Stimulated activated CD4-positive, alpha-beta T cell treated with anti-CD3 and anti-CD28 coated beads, Interleukin-1b, Interleukin-23, amount 100 ng/mL, for 1 hour (primary cell): ENCODE results near the gene TRIM33.
"Not testable (repeated sequence)": the region's sequence is repeated elsewhere in the genome, so short reads cannot be mapped to it uniquely, and the experiment has no call there.

Experiments used
- DNase-seq, 2 donors: peaks; one replicate each; pipeline ENCODE4 v3.0.0-alpha.2; 2020; ENCODE audit warnings: low read depth in 2 of 2

Gene TRIM33

DNA sequence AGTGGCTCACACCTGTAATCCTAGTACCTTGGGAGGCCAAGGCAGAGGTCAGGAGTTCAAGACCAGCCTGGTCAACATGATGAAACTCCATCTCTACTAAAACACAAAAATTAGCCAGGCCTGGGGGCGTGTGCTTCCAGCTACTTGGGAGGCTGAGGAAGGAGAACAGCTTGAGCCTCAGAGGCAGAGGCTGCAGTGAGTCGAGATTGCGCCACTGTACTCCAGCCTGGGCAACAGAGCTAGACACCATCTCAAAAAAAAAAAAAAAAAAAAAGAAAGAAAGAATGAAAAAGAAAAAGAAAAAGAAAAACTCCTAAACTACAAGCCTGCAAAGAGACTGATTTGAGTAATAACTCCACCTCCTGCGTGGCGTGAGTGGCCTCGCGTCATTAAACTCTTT is 92.1 kb downstream of the TRIM33 start:
- not testable (repeated sequence) for DNase-seq

DNA sequence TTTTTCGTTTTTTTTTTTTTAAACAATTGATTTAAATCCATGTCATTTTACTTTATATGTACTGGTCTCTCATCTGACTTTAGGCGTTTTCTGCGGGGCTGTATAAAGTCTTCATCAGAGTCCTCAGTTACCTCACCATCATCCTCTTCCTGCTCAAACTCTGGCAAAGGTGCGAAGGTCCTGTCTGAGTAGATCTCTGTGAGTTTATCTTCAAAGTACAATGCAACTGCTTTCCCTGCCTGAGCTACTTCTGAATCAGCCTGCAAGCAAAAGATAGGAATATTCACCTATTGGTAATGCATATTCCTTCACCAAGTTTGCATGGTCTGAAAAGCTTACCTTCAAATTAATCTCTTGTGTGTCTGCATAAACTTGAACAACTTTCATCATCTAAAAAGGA is 113.4 kb downstream of the TRIM33 start:
- no peak for DNase-seq

DNA sequence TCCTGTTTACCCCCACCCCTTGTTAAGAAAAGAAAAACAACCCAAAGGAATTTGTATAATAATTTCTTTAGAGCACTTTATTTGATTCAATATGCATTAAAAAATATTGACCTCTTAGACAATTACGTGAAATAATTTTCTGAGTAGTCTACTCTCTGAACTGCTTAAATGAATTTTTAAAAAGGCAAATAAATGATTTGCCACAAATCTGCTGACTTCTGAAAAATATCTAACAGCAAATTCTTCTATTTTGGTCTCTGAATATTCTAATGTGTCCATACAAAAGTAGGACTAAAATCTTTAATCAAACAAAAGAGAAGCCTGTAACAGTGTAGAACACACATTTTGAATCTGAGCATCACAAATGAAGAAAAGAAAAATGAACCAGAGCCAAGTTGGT is 115.1 kb downstream of the TRIM33 start:
- no peak for DNase-seq

DNA sequence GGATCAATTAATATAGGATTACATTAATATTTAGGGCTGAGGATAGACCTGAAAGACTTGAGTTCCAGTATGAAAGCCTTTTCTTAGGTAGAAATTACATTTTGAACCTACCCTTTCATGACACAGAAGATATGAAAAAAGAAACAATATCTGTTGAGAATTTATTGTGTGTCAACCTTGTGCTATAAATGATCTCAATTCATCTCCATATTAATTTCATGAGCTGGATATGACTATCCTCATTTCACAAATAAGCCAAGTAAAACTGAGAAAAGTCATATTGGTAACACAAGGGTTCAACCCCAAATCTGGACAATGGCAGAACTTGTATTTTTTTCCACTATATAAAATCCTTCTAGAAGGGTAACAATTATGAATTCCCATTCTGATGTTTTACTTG is 120.0 kb downstream of the TRIM33 start:
- no peak for DNase-seq

DNA sequence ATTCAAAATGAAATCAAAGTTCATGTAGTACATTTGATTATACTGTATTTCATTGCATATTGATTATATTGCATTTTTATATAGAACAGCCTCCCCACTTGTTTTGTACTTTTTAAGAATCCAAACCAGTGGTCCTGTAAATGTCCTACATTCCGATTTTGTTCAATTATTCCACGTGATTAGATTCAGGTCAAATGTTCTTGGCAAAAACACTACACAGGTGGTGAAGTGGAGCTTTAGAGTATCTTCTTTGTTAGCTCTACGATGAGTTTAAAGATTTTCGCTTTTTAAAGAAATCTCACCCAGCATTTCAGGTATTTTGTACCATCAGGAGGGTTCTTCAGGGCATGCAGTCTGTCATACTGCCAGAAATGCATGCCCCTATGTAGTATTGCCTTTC is 120.6 kb downstream of the TRIM33 start:
- no peak for DNase-seq

DNA sequence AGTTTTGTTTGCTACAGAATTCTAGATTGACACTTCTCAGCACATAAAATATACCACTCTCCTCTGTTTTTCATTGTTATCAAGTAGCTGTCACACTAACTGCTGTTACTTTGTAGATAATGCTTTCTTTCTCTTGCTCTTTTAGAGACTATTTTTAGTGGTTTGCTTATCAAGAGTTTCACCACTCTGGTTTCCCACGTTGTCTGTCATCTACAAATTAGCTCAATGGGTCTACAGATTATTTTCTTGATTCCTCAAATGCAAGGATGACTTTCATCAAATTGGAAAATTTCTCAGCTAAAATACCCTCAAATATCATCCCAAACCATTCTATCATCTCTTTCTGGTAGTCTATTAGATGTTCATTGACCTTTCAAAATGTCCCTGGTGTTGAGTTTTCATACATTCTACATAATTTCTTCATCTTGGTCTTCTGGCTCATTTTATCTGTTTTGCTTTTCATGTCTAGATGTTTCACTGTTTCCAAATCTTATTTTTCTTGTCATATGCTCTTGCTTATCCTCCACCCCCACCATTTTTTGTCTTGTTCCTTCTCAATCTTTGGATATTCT is 122.5 kb downstream of the TRIM33 start:
- no peak for DNase-seq

DNA sequence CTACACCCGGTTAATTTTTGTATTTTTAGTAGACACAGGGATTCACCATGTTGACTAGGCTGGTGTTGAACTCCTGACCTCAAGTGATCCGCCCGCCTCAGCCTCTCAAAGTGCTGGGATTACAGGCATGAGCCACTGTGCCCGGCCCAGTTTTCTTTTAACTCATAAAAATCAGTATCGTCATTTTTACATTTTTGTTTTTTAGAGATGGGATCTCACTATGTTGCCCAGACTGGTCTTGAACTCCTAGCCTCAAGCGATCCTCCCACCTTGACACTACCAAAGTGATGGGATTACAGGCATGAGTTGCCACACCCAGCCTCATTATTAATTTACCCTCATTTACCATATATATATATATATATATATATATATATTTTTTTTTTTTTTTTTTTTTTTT is 123.4 kb downstream of the TRIM33 start:
- DNase-seq, result not testable (repeated sequence)

DNA sequence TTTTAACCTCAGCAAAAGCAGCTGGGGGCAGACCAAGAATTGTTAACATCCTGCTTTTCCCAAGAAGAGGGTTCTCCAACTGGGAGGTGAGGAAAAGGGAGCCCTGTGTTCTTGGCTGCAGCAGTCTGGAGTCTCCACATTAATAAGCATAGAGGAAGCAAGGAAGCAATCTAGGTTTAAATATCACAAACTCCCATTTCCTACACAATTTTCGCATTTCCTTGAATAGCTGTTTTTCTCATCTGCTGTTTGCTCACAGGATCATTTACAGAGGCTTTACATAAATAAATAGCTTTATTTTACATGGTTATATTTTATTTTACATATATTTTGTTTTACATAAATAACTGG is 124.0 kb downstream of the TRIM33 start:
- no peak for DNase-seq

DNA sequence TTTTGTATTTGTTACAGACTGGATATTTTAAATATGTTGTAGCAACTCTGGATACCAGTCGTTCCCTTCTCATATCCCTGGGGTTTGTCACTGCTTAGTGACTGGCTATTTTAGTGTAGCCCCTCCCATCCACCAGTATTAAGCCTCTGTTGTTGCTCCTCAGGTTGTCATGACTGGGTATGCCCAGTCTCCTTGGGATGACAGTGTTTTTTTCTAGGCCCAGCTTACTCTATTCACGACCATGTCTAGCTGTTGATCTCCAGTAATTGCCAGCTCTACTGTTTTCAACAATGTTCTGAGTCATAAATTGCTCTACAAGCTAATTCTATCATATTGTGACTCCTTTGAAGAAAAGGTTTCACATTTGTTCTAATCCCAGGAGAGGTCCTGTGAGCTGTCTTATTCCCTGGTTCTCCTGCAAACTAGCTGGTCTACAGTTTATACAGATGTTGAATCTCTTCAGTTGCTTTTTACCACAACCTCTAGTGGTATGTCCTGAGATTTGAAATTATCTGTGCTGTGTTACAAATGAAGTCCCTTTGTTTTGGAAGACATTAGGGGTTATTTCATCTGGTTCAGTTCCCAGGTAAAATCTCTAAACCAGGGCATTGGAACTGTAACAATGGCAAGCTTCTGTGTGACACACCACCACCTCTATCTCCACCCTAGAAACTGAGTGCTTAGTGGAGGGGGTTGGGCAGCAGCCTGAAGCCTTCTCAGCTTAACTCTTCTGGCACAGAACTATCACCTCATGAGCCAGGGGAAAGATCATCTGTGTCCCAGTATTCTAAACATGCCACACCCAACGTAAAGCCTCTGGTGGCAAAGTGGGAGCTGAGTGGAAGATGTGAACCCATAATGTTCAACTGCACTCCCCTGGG is 124.6 kb downstream of the TRIM33 start:
- no peak for DNase-seq

DNA sequence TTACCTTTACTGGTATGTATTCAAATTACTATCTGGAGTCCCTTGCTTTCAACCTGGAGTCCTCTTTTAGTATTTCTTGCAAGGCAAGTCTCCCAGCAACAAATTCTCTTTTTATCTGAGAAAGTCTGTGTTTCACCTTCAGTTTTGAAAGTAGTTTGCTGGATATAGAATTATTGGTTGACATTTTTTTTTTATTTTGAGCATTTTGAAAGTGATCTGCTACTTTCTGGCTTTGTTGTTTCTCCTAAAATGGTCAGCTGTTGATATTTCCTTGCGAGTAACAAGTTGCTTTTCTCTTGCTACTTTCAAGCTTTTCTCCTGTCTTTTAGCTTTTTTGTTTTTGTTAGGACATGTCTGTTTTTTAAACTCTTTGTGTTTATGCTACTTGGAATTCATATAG is 126.1 kb downstream of the TRIM33 start:
- no peak for DNase-seq

DNA sequence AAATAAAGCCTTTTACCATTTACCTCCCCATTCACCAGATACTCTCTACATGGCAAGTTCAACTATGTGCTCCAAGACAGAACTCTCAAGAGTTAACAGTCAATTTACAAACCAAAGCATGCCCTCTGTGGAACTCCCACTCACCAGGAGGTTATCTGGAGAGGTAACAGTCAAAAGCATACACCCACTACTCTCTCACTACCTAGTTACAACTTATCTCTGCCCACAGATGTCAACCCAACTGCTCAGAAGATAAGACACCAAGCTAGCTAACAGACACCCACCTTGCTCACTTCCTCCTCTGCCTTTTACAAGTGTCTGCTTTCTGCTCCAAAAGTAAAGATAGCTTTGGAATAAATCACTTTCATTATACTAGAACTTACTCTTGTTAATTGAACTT is 131.0 kb downstream of the TRIM33 start:
- no peak for DNase-seq

DNA sequence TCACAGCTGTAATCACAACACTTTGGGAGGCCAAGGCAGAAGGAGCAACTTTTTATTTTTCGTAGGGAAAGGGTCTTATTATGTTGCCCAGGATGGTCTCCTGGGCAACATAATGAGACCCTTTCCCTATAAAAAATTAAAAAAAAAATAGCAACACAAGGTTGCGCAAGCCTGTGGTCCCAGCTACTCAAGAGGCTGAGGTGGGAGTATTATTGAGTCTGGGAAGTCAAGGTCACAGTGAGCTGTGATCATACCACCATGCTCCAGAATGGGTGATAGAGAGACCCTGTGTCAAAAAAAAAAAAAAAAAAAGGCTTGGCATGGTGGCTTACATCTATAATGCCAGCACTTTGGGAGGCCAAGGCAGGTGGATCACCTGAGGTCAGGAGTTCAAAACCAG is 131.6 kb downstream of the TRIM33 start:
- no peak for DNase-seq

DNA sequence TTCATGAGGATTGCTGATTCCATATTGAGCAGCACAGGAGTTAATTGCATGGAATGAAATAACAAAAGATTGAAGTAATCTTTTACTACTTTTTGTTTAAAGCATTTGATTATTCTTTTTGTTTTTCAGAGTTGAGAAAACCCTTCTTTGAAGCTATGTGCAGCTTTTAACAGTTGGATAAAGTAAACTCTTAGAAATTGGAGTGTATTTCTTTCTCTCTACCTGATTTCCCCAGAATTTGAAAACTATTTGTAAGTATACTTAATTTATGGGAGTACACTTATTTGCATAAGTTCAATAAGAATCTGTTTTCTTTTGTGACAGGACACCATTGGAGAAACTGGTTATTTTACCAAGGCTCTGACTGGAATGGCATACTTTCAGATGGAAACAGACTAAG is 133.6 kb downstream of the TRIM33 start:
- DNase-seq, result no peak

DNA sequence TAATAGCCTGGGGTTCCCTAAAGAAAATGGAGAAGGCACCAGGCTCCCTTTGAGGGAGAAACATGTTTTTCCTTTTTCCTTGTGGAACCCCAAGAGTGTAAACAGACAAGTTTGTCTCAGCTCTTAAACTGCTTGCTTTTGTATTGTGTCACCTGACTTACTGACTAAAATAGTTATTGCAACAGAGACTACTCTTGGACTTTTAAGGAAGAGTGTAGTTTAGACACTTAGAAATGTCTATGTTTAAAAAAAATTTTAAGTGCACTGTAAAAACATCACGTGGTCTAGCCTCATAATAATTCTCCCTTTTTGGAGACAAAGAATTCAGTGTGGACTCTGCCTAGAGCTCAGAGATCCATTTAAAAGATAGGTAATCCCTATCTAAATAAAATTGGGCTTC is 141.1 kb downstream of the TRIM33 start:
- DNase-seq, result no peak

DNA sequence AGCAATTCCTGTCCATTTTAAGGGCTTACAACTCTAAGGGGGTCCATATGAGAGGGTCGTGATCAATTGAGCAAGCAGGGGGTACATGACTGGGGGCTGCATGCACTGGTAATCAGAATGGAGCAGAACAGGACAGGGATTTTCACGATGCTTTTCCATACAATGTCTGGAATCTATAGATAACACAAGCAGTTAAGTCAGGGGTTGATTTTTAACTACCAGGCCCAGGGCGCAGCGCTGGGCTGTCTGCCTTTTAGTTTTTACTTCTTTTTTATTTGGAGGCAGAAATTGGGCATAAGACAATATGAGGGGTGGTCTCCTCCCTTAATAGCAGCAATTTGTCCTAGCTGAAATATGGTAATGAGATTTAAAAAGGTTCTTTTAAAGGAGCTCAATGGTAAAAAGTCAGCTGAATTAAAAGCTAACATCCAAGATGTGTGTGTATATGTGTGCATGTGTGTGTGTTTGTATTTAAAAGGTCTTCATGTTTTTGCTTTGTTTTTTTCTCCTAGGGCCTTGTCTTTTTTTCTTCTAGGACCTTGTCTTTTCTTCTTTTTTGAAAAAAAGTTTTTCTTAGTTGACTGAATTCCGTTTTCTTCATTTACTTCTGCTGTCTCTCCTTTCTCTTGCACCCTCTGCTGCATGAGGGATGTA is 141.6 kb downstream of the TRIM33 start:
- not testable (repeated sequence) for DNase-seq

DNA sequence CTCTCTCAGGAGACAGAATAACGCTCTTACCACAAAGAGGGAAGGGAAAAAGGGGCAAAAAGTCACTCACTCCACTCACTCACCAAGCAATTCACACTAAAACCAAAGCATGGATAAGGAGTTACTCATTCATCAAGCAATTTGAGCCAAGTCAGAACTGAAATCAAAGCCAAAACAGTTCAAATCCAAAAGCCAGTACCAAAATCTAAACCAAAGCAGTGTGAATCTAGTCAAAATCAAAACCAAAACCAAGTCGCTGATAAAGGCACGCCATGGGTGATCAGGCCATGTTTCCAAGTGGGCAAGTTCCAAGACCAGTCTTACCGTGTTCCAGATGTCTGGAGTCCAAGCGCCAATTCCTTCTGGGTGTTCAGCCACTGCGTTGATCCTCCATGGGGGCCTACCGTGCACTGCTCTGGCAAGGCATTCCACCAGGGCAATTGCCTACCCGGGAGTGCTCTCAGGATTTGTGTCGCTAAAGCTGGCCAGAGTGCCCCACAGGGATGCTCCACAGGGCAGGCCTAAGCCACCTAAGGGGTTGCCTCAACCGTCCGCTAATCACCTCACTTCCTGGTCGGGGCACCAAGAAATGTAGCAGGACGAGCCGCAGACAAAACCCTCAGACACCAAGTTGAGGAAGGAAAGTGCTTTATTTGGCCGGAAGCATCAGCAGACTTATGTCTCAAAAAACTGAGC is 142.3 kb downstream of the TRIM33 start:
- DNase-seq, result no peak

DNA sequence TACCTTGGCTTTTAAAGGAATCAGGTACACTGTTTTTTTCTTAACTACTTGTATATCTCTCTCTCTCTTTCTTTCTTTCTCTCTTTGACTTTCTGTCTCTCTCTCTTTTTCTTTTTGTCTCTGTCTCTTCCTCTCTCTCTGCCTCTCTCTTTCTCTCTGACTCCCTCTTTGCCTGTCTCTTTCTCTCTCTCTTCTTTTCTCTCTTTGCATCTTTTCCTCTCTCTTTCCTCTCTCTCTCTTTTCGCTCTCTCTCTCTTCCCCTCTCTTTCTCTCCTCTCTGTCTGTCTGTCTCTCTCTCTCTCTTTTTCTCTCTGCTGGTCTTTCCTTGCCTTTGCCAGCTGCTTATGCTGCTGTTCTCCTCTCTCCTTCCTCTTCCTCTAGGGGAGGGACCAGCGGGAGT is 143.2 kb downstream of the TRIM33 start:
- no peak for DNase-seq

DNA sequence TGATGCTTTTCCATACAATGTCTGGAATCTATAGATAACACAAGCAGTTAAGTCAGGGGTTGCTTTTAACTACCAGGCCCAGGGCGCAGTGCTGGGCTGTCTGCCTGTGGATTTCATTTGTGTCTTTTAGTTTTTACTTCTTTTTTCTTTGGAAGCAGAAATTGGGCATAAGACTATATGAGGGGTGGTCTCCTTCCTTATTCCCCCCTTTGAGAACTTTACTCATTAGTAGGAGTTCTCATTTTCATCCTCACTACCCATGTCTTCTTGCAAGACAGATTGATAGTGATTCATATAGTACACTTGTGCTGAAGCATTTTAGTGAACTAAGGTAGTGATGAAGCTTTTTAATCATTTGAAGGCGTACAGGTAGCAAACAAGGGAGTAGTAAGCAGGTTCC is 147.8 kb downstream of the TRIM33 start:
- not testable (repeated sequence) for DNase-seq

DNA sequence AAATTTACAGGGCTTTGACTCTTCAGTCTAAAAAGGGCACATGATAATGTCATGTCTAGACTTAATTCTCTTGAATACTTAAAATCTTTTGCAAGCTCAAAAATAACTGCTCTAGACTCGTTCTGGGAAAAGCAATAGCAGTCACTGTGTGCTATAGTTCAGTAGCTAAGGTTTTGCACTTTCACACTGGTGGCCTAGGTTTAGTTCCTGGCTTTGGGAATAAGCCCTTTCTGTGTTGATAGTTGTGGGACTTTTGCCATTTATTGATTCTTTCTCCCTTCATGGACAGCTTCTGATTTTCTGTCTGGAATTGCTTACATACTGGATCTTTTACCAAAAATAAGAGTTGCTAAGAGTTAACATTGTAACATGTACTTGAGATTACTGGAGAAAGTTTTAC is 151.2 kb downstream of the TRIM33 start:
- DNase-seq, result no peak

DNA sequence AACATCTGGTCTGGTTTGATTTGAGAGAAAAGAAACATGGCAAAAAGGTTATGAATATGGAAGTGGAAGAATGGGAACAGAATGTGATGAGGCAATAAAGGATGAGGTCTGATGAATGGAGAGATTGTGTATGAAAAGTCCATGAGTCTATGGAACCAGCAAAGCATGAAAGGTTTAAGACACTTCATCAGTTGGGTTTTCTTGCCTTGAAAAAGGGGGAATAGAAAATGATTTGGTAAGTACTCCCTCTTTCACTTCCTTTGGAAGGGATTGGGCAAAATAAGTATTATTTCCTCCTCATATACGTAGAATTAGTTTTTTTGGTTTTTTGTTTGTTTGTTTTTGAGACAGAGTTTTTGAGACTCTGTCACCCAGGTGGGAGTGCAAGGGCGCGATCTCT is 155.8 kb downstream of the TRIM33 start:
- no peak for DNase-seq

DNA sequence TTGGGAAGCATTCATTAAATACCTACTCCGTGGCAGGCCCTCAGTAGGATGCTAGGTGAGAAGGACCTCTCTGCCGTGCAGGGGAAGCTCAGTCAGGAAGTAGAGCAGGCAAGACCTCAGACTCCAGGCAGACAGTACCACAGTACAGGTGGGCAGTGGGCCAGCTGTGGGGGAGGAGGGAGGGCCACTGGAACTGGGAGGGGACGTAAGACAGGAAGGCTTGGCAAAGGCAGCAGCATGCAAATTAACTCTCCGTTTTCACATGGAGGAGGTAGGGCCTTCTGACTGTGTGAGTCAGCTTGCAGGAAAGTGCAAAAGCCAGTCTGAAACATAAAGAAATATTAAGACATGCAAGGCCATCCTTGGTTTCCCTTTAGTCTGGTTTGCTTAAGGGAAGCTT is 157.7 kb downstream of the TRIM33 start:
- no peak for DNase-seq

DNA sequence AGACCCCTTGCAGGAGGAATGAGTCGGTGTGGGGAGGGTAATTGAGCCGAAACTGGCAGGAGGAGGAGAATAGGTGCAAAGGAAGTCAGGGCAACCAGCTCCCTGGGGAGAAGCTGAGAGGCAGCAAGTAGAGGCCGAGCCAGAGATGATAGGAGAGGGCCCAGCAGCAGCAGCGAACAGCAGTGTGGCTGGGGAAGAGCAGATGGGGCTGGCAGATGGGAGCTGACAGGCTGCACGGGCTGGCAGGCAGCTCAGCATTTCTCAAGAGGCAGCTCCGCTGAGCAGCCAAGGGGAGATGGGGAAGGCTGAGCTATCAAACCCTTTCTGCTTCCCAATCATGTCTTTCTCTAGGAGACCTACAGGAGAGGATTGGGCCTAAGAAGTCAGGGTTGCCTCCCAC is 158.2 kb downstream of the TRIM33 start:
- no peak for DNase-seq
